GF-D8 (cell line): Measurements from ENCODE around the gene NOL7.

Source experiments
- DNase-seq: peaks from one replicate; lab custom pipeline; 2025; lab: John Stamatoyannopoulos, UW

The NOL7 gene

DNA sequence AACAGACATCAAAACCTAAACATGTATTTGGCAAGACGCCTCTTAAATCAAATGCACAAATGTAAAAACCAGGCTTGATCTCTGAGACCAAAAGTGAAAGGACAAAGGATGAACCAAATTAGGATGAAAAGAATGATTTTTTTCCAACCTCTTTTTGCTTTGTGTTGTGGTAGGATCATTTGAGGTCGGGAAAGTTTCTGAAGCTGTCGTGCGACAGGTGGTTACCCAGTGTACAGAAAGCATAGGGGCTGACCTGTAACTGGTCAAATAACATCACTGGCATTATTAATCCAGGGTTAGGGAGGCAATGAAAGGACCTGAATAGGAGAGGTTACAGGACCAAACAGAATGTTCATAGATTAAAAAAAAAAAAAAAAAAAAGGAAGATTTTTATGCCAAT is 18.1 kb upstream of the NOL7 start:
- DNase-seq, result no peak

DNA sequence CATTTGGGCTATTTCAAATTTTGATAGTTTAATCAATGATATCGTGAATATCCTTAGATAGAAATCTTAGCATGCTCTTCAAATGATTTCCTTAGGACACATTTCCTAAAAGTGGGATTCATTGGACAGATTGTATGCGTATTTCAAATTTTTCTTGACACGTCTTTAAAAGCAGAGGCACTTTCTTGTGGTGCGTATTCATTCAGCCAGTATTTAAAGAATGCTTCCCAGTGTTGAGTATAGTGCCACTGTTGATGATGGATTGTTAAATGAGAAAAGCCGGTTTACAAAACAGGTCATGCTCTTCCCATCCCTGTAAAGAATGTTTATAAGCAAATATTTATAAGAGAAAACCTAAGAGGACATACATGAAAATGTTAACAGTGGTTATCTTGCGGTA is 15.1 kb upstream of the NOL7 start:
- DNase-seq, result no peak

DNA sequence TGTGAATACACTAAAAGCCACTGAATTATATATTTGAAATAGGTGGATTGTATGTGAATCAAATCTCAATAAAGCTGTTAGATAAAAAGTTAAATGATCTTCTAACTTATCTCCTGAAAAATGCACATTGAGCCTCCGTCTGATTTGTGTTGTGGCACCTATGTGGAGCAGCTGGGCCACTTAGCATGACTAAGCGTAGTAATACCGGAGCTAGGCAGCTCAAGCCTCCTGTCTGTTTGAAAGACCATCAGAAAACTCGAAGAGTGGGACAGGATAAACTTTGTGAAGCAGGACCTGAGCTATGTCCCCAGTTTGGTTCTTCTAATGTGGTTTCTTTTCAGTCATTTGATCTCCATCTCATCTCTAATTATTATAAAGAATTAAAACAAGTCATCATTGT is 11.0 kb upstream of the NOL7 start:
- no peak for DNase-seq

GRCh38 chr6:13604546-13605416 is 10.4 kb upstream of the NOL7 start:
- no peak for DNase-seq

GRCh38 chr6:13605634-13606033 is 9.5 kb upstream of the NOL7 start:
- DNase-seq, result no peak

DNA sequence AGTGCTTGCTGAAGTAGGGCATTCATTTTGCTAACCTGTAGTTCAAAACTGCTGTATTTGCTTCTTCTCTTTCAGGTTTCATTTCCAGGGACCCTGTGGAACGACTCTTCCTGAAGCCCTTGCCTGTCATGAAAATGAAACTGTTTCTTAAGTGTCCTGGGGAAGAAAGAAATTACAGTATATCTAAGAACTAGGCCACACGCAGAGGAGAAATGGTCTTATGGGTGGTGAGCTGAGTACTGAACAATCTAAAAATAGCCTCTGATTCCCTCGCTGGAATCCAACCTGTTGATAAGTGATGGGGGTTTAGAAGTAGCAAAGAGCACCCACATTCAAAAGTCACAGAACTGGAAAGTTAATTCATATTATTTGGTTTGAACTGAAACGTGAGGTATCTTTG is 3.4 kb upstream of the NOL7 start:
- DNase-seq, result no peak

- no peak for DNase-seq
These were observed 2.0 kb upstream of the NOL7 start for GRCh38 chr6:13613029-13613594.

GRCh38 chr6:13614126-13614925 is 809 bp upstream of the NOL7 start:
- DNase-seq, result no peak

- no peak for DNase-seq
These were observed 621 bp downstream of the NOL7 start for GRCh38 chr6:13615792-13616120.

- DNase-seq, result no peak
These were observed 1.9 kb downstream of the NOL7 start for GRCh38 chr6:13617066-13617465.

- no peak for DNase-seq
These were observed 9.7 kb downstream of the NOL7 start for GRCh38 chr6:13624871-13625288.

GRCh38 chr6:13629459-13630116 is 14.5 kb downstream of the NOL7 start:
- no peak for DNase-seq

- DNase-seq, result no peak
These were observed 15.4 kb downstream of the NOL7 start for GRCh38 chr6:13630499-13630898.

- no peak for DNase-seq
These were observed 18.2 kb downstream of the NOL7 start for GRCh38 chr6:13633343-13633742.

- DNase-seq, result peak; percentile 71
These were observed 21.0 kb downstream of the NOL7 start for GRCh38 chr6:13635948-13636658.

GRCh38 chr6:13638014-13638413 is 22.9 kb downstream of the NOL7 start:
- DNase-seq, result no peak

- no peak for DNase-seq
These were observed 23.5 kb downstream of the NOL7 start for GRCh38 chr6:13638626-13639025.

DNA sequence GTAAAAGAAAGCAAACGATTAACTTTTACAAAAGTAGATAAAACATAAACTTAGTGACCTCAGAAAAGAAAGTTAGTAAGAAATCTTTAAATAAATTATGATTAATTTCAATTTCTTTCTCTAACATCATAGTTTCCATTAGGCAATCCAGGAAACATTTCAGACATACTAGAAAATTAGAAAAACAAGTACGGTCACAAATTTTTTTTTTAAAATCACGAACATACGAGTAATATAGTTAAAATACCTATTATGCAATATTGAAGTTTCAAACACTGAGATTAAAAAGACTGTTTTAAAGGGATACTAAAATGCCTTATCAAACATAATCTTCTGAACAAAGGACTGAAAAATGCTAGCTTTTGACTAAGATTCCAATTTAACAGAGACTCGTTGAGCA is 26.2 kb downstream of the NOL7 start:
- no peak for DNase-seq

GRCh38 chr6:13643125-13643524 is 28.0 kb downstream of the NOL7 start:
- DNase-seq, result no peak

- DNase-seq, result no peak
These were observed 33.7 kb downstream of the NOL7 start for GRCh38 chr6:13648850-13649249.

GRCh38 chr6:13649393-13649792 is 34.3 kb downstream of the NOL7 start:
- no peak for DNase-seq

DNA sequence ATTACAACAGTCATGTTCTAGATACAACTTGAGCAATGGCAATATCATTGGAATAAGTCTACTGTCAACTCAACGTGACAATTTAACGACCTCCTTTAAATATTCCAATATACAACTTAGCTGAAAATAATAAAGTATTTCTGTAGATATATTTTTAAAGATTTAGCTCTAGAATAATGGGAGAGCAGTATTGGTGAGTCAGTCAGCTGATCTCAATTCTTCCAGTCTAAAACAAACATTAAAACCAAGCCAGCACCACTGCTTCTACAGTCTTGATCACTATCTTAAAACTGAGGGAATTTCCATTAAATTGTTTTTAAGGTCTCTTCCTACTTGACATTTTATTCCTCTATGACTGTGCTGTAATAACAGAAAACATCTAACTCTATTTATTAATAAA is 38.2 kb downstream of the NOL7 start:
- no peak for DNase-seq
